Measurements from ENCODE around the gene ZFAND5.

Gene ZFAND5

DNA sequence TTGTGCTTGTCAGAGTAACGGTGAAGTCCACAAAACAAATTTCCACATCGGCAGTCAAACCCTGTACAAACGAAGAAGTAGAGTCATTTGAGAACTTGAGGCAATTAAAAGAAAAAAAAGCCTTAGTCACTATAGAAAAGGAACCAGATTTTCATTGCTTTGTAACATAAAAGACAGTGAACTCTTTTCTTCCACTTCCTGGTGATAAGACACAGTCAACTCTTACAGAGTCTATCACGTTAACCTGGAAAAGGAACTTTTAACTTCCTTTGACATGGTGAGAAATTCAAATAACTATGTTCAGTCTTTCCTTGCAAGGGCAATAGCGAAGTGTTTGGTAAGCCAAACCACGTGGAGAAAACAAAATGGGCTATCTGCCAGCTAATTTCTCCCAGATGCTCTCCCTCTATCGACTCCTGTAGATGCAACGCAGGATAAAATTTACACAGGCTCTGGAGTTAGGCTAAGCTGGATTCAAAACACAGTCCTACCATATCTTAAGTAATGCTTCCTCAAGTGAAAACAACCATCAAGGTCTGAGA is 8.9 kb downstream of the ZFAND5 start:
- no peak for TF ChIP-seq JUND (IDR thresholded peaks at IDR 0.05; ENCODE audit: low read depth)
- in situ Hi-C loops (cut with HindIII; ENCODE audit: low pct_unique_long_range_greater_than_20kb, low sequenced_read_pairs), result no loop called here

DNA sequence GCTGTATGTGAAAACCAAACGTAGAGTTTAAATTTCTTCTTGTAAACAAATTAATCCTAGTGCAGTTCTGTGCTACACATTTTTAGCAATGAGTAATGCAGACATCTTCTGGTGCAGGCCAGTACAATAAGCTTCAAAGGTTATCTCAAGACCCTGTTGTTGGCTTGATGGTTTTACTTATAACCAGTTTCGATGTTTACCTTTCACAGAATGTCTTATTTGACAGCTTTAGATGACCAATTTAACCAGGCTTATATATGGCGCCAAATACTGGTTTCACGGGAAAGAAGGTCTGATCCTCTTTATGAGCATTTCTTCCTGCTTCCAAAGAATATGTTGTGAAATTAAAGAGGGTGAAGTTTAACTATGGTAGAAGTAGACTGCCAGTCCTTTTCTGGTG is 9.9 kb downstream of the ZFAND5 start:
- in situ Hi-C loops (cut with HindIII; ENCODE audit: low pct_unique_long_range_greater_than_20kb, low sequenced_read_pairs), result no loop called here
- no peak for TF ChIP-seq JUND (IDR thresholded peaks at IDR 0.05; ENCODE audit: low read depth)
- no peak for DNase-seq (ENCODE audit: low read depth in 1 of 2, low spot score in 1 of 2)

More for the DNA sequence above, 8.9 kb downstream of the ZFAND5 start:
- DNase-seq (ENCODE audit: low read depth in 1 of 2, low spot score in 1 of 2), result no peak

DNA sequence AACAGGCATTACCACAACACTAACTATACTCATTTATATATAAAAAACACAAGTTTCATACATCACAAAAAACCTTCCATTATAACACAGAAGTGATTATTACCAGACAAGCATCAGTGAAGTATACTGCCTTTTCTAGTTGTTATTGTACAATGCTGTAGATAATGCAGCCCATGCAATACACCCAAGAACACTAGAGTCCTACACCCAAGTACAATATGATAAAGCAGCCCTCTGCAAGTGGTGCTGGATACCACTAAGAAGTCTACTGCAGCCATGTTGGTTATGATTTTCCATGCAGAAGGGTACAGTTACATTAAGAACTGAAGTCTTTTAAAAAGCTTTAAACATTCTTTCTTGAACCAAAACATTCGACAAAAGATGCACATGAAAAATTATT is 10.3 kb downstream of the ZFAND5 start:
- no peak for TF ChIP-seq JUND (IDR thresholded peaks at IDR 0.05; ENCODE audit: low read depth)
- in situ Hi-C loops (cut with HindIII; ENCODE audit: low pct_unique_long_range_greater_than_20kb, low sequenced_read_pairs), result no loop called here
- DNase-seq (ENCODE audit: low read depth in 1 of 2, low spot score in 1 of 2), result no peak

DNA sequence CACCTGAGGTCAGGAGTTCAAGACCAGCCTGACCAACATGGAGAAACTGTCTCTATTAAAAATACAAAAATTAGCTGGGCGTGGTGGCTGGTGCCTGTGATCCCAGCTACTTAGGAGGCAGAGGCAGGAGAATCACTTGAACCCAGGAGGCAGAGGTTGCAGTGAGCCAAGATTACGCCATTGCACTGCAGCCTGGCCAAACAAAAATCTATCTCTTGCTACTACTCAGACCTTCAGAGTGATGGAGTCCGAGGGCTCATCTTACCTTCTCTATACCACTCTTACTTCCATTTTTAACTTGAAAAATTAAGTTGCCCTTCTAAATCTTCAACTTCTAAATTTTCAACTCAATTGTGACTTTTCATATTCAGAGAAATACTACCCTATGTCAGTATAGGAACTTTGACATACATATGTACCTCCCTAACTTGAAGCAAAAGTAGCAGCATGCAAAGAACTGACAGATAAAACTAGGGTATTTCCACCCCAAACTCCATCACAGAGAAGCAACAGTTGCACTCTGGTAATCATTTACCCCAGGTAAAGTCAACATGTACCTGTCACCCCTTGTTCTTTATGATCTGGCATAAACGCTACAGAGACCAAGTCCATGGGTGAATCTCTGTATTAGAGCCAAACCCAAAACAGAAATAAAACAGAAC is 11.4 kb downstream of the ZFAND5 start:
- no peak for TF ChIP-seq JUND (IDR thresholded peaks at IDR 0.05; ENCODE audit: low read depth)
- DNase-seq (ENCODE audit: low read depth in 1 of 2, low spot score in 1 of 2), result no peak
- in situ Hi-C loops (cut with HindIII; ENCODE audit: low pct_unique_long_range_greater_than_20kb, low sequenced_read_pairs), result no loop called here

DNA sequence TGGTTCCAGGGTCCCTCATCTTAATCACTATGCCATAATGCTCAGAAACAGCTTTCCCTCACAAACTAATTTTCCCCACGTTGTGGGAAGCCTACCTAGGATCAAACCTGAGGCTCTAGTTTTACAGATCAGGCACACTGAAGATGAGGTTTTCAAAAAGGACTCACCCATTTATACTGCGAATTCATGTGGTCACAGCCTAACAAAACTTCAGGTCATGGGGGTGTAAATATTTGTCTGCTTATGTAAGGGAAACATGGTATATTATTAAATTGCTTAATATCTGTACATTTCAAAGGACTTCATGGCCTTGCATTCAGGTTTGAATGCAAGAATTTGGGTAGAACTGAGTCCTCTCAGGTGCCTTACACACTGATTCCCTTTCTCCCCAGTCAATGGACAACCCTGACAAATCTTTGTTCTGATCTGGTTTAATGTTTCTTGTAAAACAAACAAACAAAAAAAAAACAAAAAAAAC is 12.1 kb downstream of the ZFAND5 start:
- TF ChIP-seq JUND (IDR thresholded peaks at IDR 0.05; ENCODE audit: low read depth), result no peak
- peak in 1 of 2 experiments; percentile 20 for DNase-seq (ENCODE audit: low read depth in 1 of 2, low spot score in 1 of 2)
- in situ Hi-C loops (cut with HindIII; ENCODE audit: low pct_unique_long_range_greater_than_20kb, low sequenced_read_pairs), result no loop called here

DNA sequence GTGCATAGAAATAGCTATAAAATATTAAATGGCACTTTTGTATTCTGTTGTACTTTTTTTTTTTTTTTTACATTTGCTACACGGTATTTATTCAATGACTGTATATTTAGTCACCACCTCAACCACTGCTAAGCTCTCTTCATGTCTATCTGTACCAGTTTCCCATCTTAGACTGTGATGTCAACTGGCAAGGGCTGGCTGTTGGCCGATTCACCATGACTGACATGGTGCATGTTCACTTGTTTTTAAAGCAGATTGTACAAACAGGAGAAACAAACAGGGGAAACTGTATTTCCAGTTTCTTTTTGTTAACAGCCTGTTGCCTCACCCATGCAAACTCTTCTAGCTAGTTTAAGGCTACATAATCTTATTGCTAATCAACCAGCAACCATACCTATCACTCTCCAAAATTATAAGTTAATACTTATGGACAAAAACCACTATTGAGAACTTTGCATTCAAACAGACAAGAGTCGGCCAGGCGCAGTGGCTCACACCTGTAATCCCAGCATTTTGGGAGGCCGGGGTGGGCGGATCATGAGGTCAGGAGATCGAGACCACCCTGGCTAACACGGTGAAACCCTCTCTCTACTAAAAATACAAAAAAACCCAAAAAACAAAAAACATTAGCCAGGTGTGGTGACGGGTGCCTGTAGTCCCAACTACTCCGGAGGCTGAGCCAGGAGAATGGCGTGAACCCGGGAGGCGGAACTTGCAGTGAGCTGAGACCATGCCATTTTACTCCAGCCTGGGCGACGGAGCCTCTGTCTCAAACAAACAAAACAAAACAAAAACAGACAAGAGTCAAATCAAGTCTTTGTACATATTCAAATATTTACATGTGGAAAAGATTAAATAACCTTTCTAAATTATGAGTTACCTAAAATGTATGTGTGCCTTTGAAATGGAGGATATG is 13.2 kb downstream of the ZFAND5 start:
- DNase-seq (ENCODE audit: low read depth in 1 of 2, low spot score in 1 of 2), result no peak
- in situ Hi-C loops (cut with HindIII; ENCODE audit: low pct_unique_long_range_greater_than_20kb, low sequenced_read_pairs), result no loop called here
- no peak for TF ChIP-seq JUND (IDR thresholded peaks at IDR 0.05; ENCODE audit: low read depth)

DNA sequence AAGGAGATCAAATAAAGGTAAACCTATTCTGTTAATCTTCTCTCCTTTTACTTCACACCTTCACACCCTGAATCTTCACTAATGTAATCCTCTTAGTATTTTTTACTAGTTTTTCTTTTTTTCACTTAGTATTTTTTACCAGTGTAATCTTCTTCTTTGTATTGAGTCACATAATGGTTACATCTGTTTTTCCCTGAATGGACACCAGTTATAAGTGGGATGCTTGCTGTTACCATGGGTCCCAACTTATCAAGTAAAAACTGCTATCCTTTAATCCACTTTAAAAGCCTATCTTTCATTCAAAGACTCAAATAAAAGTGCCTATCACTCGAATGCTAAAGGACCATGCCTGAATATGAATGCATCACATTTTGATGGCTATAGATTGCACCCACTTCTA is 15.1 kb downstream of the ZFAND5 start:
- TF ChIP-seq JUND (IDR thresholded peaks at IDR 0.05; ENCODE audit: low read depth), result no peak
- no peak for DNase-seq (ENCODE audit: low read depth in 1 of 2, low spot score in 1 of 2)
- in situ Hi-C loops (cut with HindIII; ENCODE audit: low pct_unique_long_range_greater_than_20kb, low sequenced_read_pairs), result no loop called here

GRCh38 chr9:72349240-72349639 is 15.8 kb downstream of the ZFAND5 start:
- TF ChIP-seq JUND (IDR thresholded peaks at IDR 0.05; ENCODE audit: low read depth), result no peak
- in situ Hi-C loops (cut with HindIII; ENCODE audit: low pct_unique_long_range_greater_than_20kb, low sequenced_read_pairs), result no loop called here
- no peak for DNase-seq (ENCODE audit: low read depth in 1 of 2, low spot score in 1 of 2)

GRCh38 chr9:72346333-72346732 is 18.7 kb downstream of the ZFAND5 start:
- in situ Hi-C loops (cut with HindIII; ENCODE audit: low pct_unique_long_range_greater_than_20kb, low sequenced_read_pairs), result no loop called here
- no peak for DNase-seq (ENCODE audit: low read depth in 1 of 2, low spot score in 1 of 2)
- TF ChIP-seq JUND (IDR thresholded peaks at IDR 0.05; ENCODE audit: low read depth), result no peak

GRCh38 chr9:72338631-72339030 is 26.4 kb downstream of the ZFAND5 start:
- no peak for DNase-seq (ENCODE audit: low read depth in 1 of 2, low spot score in 1 of 2)
- in situ Hi-C loops (cut with HindIII; ENCODE audit: low pct_unique_long_range_greater_than_20kb, low sequenced_read_pairs), result no loop called here
- TF ChIP-seq JUND (IDR thresholded peaks at IDR 0.05; ENCODE audit: low read depth), result no peak

DNA sequence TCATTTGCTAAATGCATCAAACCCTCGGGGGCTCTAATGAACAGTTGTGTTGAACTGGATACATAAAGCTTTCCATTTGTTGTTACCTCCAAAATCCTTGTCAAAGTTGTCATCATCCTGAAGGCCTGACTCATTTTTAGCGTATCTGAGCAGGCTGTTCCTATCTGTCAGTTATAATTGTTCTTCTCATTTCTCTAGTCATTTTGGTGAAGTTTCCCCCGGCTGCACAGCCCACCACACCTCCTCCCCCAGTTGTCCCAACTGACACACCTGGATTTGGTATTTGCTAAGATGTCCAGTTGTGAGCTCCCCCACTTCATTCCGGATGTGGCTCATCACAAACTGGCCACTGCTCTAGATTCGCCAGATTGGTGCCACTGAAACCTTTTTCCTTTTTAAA is 27.7 kb downstream of the ZFAND5 start:
- no peak for DNase-seq (ENCODE audit: low read depth in 1 of 2, low spot score in 1 of 2)
- in situ Hi-C loops (cut with HindIII; ENCODE audit: low pct_unique_long_range_greater_than_20kb, low sequenced_read_pairs), result no loop called here
- no peak for TF ChIP-seq JUND (IDR thresholded peaks at IDR 0.05; ENCODE audit: low read depth)

DNA sequence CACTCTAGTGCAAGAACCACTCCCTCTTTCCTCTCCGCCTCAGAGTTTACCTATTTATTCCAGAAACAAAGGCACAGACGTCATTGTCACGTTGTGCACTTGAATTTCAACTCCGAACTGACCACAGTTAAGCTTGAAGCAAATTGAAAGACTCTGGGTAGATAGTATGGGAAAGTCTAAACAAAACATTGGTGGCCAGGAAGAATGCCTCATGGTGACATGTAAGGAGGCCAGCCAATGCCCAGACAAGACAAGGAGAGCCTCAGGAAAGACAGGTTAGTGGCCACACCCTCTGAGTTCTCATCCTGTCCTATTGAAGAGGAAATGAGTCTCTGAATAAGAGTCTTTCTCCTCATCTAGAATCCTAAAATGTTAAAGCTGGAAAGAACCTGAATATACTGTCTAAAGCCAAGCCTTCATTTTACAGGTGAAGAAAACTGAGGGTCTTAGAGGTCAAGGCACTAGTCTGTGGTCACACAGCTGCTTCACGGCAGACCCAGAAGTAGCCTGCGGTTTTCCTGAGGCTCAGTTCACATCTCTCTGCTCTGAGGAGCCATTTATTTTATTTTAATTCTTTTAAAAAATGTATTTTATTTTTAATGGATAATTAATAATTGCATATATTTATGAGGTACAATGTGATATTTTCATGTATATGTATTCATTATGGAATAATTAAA is 30.2 kb downstream of the ZFAND5 start:
- in situ Hi-C loops (cut with HindIII; ENCODE audit: low pct_unique_long_range_greater_than_20kb, low sequenced_read_pairs), result no loop called here
- no peak for TF ChIP-seq JUND (IDR thresholded peaks at IDR 0.05; ENCODE audit: low read depth)
- peak in 1 of 2 experiments; percentile 24 for DNase-seq (ENCODE audit: low read depth in 1 of 2, low spot score in 1 of 2)
